Keratinocyte (primary cell): Measurements from ENCODE around the gene OMP. TPM values are rescaled to one million over a fixed set of nuclear protein-coding genes. Genes with fewer than 3 reads are reported as not detected.

ENCODE experiments used
- DNase-seq: peaks from one replicate; pipeline ENCODE4 v3.0.0-alpha.2; 2011; ENCODE audit warnings: low read depth, missing footprints, low spot score
- FAIRE-seq: peaks from 2 replicates; lab custom pipeline; 2011; peaks lifted over from hg19 to GRCh38; lab: Jason Lieb, UNC
- H2AFZ ChIP-seq: 2 replicates; pipeline ENCODE4 v1.6.0; 2012; ENCODE audit warnings: low read length, control low read depth, inconsistent platforms; ENCODE audit not compliant: control insufficient read depth
- H3K27ac ChIP-seq: 2 replicates; pipeline ENCODE4 v1.5.1; 2011; ENCODE audit warnings: low read length; ENCODE audit not compliant: control insufficient read depth, insufficient read depth
- H3K27me3 ChIP-seq: 3 replicates; pipeline ENCODE4 v1.6.0; 2011; ENCODE audit warnings: low read length; ENCODE audit not compliant: control insufficient read depth, insufficient read depth; ENCODE audit errors: extremely low read depth
- H3K36me3 ChIP-seq, 2 experiments: 2 replicates in 1 of 2; 3 replicates in 1 of 2; pipeline ENCODE4 v1.5.1; 2011; ENCODE audit warnings: low read length in 2 of 2, mild to moderate bottlenecking in 1 of 2; ENCODE audit not compliant: control insufficient read depth in 2 of 2, insufficient read depth in 2 of 2; ENCODE audit errors: extremely low read depth in 1 of 2
- H3K4me1 ChIP-seq: 3 replicates; pipeline ENCODE4 v1.5.1; 2011; ENCODE audit warnings: low read length; ENCODE audit not compliant: control insufficient read depth, insufficient read depth; ENCODE audit errors: extremely low read depth
- H3K4me2 ChIP-seq: 3 replicates; pipeline ENCODE4 v1.6.0; 2011; ENCODE audit warnings: low read depth, low read length; ENCODE audit not compliant: control insufficient read depth, insufficient read depth; ENCODE audit errors: extremely low read depth
- H3K4me3 ChIP-seq, 3 experiments: fragments of 200-600 bp in 1 of 3; sonication (generic) in 1 of 3; 2 replicates in 2 of 3; 3 replicates in 1 of 3; pipeline ENCODE4 v1.5.1; 2011 to 2016; ENCODE audit warnings: low read length in 3 of 3, mild to moderate bottlenecking in 3 of 3, control low read depth in 2 of 3, inconsistent platforms in 1 of 3, low read depth in 1 of 3, mixed read lengths in 1 of 3, mixed run types in 1 of 3, moderate library complexity in 1 of 3; ENCODE audit not compliant: control insufficient read depth in 2 of 3, insufficient read depth in 2 of 3; ENCODE audit errors: extremely low read depth in 1 of 3
- H3K79me2 ChIP-seq: 2 replicates; pipeline ENCODE4 v1.6.0; 2012; ENCODE audit warnings: low read length; ENCODE audit not compliant: control insufficient read depth, insufficient read depth
- H3K9ac ChIP-seq: 3 replicates; pipeline ENCODE4 v1.6.0; 2011; ENCODE audit warnings: low read length; ENCODE audit not compliant: control insufficient read depth, insufficient read depth; ENCODE audit errors: extremely low read depth
- H3K9me1 ChIP-seq: 3 replicates; pipeline ENCODE4 v1.6.0; 2011; ENCODE audit warnings: low read length; ENCODE audit not compliant: control insufficient read depth, insufficient read depth; ENCODE audit errors: extremely low read depth
- H3K9me3 ChIP-seq: 2 replicates; pipeline ENCODE4 v1.5.1; 2012; ENCODE audit warnings: low read depth, low read length; ENCODE audit not compliant: control insufficient read depth
- H4K20me1 ChIP-seq: 3 replicates; pipeline ENCODE4 v1.6.0; 2011; ENCODE audit warnings: low read length; ENCODE audit not compliant: control insufficient read depth, insufficient read depth; ENCODE audit errors: extremely low read depth
- CTCF ChIP-seq, 3 experiments: IDR thresholded peaks in 1 of 3; conservative IDR thresholded peaks in 1 of 3; optimal IDR thresholded peaks in 1 of 3; 2 replicates in 2 of 3; 3 replicates in 1 of 3; pipeline versions ENCODE3 to v1.5.1; 2011; ENCODE audit warnings: low read length in 3 of 3, mild to moderate bottlenecking in 3 of 3, moderate library complexity in 2 of 3, control low read depth in 1 of 3, inconsistent platforms in 1 of 3; ENCODE audit not compliant: insufficient read depth in 2 of 3; ENCODE audit errors: extremely low read depth in 1 of 3
- EZH2 ChIP-seq: IDR thresholded peaks from one replicate; pipeline ENCODE4 v1.6.1; 2012; ENCODE audit warnings: inconsistent platforms, mild to moderate bottlenecking, low read length, moderate library complexity
- dilution Hi-C: fragments of 300-500 bp; cut with MboI; formaldehyde crosslinking; loops from one replicate; pipeline ENCODE4 v1.7.0; 2020; ENCODE audit warnings: low sequenced_read_pairs; ENCODE audit not compliant: extremely low pct_ligation_motif_present
- polyA plus RNA-seq, 5 experiments: library from polyadenylated mRNA; depleted of rRNA in 3 of 5; stranded (reverse) in 3 of 5; stranded (forward) in 1 of 5; unstranded in 1 of 5; fragments of >200 nt; gene quantifications; 1 replicate in 1 of 5; 2 replicates in 3 of 5; 3 replicates in 1 of 5; pipeline versions ENCODE4 v1.2.1 to v1.2.3, GENCODE V29; 2011 to 2012; ENCODE audit warnings: missing spikeins in 2 of 5, low read depth in 1 of 5, low replicate concordance in 1 of 5

Gene OMP
- polyA plus RNA-seq, 1 donor (not counting 4 experiments of a cell fraction or from before 2014, with no cell fraction given) = not detected

GRCh38 chr11:77100166-77101042, 2.2 kb upstream of the OMP start:
- no peaks in the 10 kb centered on the region for H3K9me3 ChIP-seq
- no peaks in the 10 kb centered on the region for H3K36me3 ChIP-seq
- H3K9me1 ChIP-seq = no peaks in the 10 kb centered on the region
- H3K27ac ChIP-seq = no peak overlapping the region
- H2AFZ ChIP-seq = no peak overlapping the region
- DNase-seq (no peak), FAIRE-seq (no peak)
- no peaks in the 10 kb centered on the region for H3K4me1 ChIP-seq
- TF ChIP-seq CTCF (optimal IDR thresholded peaks at IDR 0.05 in 1 of 3, IDR thresholded peaks at IDR 0.05 in 1 of 3, conservative IDR thresholded peaks at IDR 0.05 in 1 of 3; ENCODE audit: extremely low read depth in 1 of 3, insufficient read depth in 2 of 3, low read length in 3 of 3) (no peak), EZH2 (no peak)
- dilution Hi-C loops = no loop called here
- H3K9ac ChIP-seq = no peak overlapping the region
- no peak overlapping the region for H3K4me2 ChIP-seq
- no peaks in the 10 kb centered on the region for H3K79me2 ChIP-seq
- H4K20me1 ChIP-seq = no peaks in the 10 kb centered on the region
- no peaks in the 10 kb centered on the region for H3K27me3 ChIP-seq
- no peak overlapping the region for H3K4me3 ChIP-seq

- no peak for FAIRE-seq
- DNase-seq = no peak
- dilution Hi-C loops = no loop called here
These were observed 1.6 kb upstream of the OMP start for GRCh38 chr11:77101043-77101537.

More at GRCh38 chr11:77101043-77101537, 1.6 kb upstream of the OMP start:
- no peaks in the 10 kb centered on the region for H4K20me1 ChIP-seq
- no peak overlapping the region for H3K27ac ChIP-seq
- TF ChIP-seq EZH2 = no peak
- TF ChIP-seq CTCF (optimal IDR thresholded peaks at IDR 0.05 in 1 of 3, IDR thresholded peaks at IDR 0.05 in 1 of 3, conservative IDR thresholded peaks at IDR 0.05 in 1 of 3; ENCODE audit: extremely low read depth in 1 of 3, insufficient read depth in 2 of 3, low read length in 3 of 3) = peak; percentile 64 to 74 (median 65)
- H3K4me2 ChIP-seq = no peak overlapping the region
- H3K9ac ChIP-seq = no peak overlapping the region
- H3K36me3 ChIP-seq = no peaks in the 10 kb centered on the region
- no peaks in the 10 kb centered on the region for H3K9me3 ChIP-seq
- no peaks in the 10 kb centered on the region for H3K79me2 ChIP-seq
- no peaks in the 10 kb centered on the region for H3K9me1 ChIP-seq
- no peak overlapping the region for H2AFZ ChIP-seq
- no peaks in the 10 kb centered on the region for H3K4me1 ChIP-seq
- H3K4me3 ChIP-seq = no peak overlapping the region
- no peaks in the 10 kb centered on the region for H3K27me3 ChIP-seq
